Common myeloid progenitor, CD34-positive (primary cell): Measurements from ENCODE around the gene TMEM35B.
"Not testable (repeated sequence)": the region's sequence is repeated elsewhere in the genome, so short reads cannot be mapped to it uniquely, and the experiment has no call there.

Experiments
- CTCF ChIA-PET: fragments of 350-600 bp; sonication (Branson Sonifier 250); formaldehyde crosslinking; loops from one replicate; lab custom pipeline; 2021; ENCODE audit warnings: antibody characterized with exemption; lab: Charles Lee
- POLR2A ChIA-PET: fragments of 350-600 bp; sonication (Branson Sonifier 250); formaldehyde crosslinking; loops from one replicate; lab custom pipeline; 2021; ENCODE audit warnings: antibody characterized with exemption; lab: Charles Lee
- DNase-seq, 3 donors: peaks; one replicate each; pipeline versions ENCODE4 v3.0.0 to v3.0.0-alpha.2; 2013
- H3K27ac ChIP-seq, 2 experiments: 1 replicate in 1 of 2; 2 replicates in 1 of 2; pipeline ENCODE4 v1.7.0; 2013; ENCODE audit warnings: inconsistent platforms in 2 of 2, low read length in 2 of 2, mild to moderate bottlenecking in 2 of 2, low read depth in 1 of 2, moderate library complexity in 1 of 2; ENCODE audit not compliant: severe bottlenecking in 2 of 2, insufficient read depth in 1 of 2, poor library complexity in 1 of 2
- H3K27me3 ChIP-seq, 5 experiments: replicated peaks in 2 of 5; 1 replicate in 3 of 5; 2 replicates in 2 of 5; pipeline versions ENCODE4 v1.6.1 to v1.7.0; 2013; ENCODE audit warnings: low read length in 4 of 5, mild to moderate bottlenecking in 2 of 5, moderate library complexity in 2 of 5, inconsistent platforms in 1 of 5; ENCODE audit not compliant: insufficient read depth in 5 of 5, control insufficient read depth in 4 of 5
- H3K36me3 ChIP-seq, 4 experiments: 1 replicate in 2 of 4; 2 replicates in 2 of 4; pipeline versions ENCODE4 v1.6.1 to v1.7.0; 2013; ENCODE audit warnings: low read length in 3 of 4, control low read depth in 1 of 4, mild to moderate bottlenecking in 1 of 4; ENCODE audit not compliant: control insufficient read depth in 4 of 4, insufficient read depth in 4 of 4
- H3K4me1 ChIP-seq, 4 experiments: 1 replicate in 3 of 4; 2 replicates in 1 of 4; pipeline versions ENCODE4 v1.6.1 to v1.7.1; 2013; ENCODE audit warnings: low read length in 3 of 4, mild to moderate bottlenecking in 3 of 4, control low read depth in 1 of 4, inconsistent platforms in 1 of 4, moderate library complexity in 1 of 4; ENCODE audit not compliant: control insufficient read depth in 4 of 4, insufficient read depth in 4 of 4; ENCODE audit errors: control extremely low read depth in 1 of 4
- H3K4me3 ChIP-seq, 7 experiments: 1 replicate in 4 of 7; 2 replicates in 3 of 7; pipeline versions ENCODE4 v1.5.1 to v1.7.0; 2013; ENCODE audit warnings: mild to moderate bottlenecking in 7 of 7, low read length in 6 of 7, moderate library complexity in 6 of 7, inconsistent platforms in 2 of 7, low read depth in 2 of 7, control low read depth in 1 of 7; ENCODE audit not compliant: insufficient read depth in 4 of 7, control insufficient read depth in 1 of 7; ENCODE audit errors: extremely low read depth in 1 of 7
- H3K9me3 ChIP-seq, 5 experiments: 1 replicate in 4 of 5; 2 replicates in 1 of 5; pipeline versions ENCODE4 v1.6.1 to v1.7.1; 2013; ENCODE audit warnings: low read length in 4 of 5, mild to moderate bottlenecking in 2 of 5, inconsistent platforms in 1 of 5, low read depth in 1 of 5, moderate library complexity in 1 of 5; ENCODE audit not compliant: control insufficient read depth in 4 of 5, insufficient read depth in 2 of 5; ENCODE audit errors: control extremely low read depth in 1 of 5
- whole genome bisulfite sequencing: methylation state at CpG from one replicate; pipeline ENCODE4 v1.1.5; 2013; ENCODE audit not compliant: insufficient coverage; 5-methylcytosine and 5-hydroxymethylcytosine counted together

TMEM35B gene

DNA sequence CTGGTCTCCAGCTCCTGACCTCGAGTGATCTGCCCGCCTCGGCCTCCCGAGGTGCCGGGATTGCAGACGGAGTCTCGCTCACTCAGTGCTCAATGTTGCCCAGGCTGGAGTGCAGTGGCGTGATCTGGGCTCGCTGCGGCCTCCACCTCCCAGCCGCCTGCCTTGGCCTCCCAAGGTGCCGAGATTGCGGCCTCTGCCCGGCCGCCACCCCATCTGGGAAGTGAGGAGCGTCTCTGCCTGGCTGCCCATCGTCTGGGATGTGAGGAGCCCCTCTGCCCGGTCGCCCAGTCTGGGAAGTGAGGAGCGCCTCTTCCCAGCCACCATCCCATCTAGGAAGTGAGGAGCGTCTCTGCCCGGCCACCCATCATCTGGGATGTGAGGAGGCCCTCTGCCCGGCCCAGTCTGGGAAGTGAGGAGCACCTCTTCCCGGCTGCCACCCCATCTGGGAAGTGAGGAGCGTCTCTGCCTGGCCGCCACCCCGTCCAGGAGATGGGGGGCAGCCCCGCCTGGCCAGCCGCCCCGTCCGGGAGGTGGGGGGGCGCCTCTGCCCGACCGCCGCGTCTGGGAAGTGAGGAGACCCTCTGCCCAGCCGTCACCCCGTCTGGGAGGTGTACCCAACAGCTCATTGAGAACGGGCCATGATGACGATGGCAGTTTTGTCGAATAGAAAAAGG is 37.4 kb downstream of the TMEM35B start:
- H3K4me3 ChIP-seq, DNase-seq, H3K27ac ChIP-seq, H3K27me3 ChIP-seq, H3K9me3 ChIP-seq, H3K36me3 ChIP-seq, H3K4me1 ChIP-seq, POLR2A ChIA-PET, CTCF ChIA-PET: not testable (repeated sequence)
- WGBS: 93% methylated on average over 22 of the region's 41 CpGs

DNA sequence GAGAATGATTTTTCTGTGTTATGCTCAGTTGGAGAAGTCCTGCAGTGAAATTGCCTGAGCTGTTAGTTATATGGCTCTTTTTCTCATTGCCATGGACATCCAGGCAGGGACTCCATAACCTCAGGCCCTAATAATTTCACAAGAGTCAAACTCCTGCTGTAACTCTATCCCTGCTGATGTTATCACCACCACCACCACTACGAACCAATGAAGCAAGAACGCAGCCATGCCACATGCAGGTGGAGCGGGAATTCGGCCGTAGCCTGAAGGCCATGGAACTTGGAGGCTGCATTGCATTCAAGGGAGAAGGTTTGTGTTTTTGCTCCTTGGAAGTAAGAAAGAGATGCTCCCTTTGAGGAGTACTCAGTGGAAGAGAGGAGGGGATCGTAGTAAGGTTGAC is 38.9 kb downstream of the TMEM35B start:
- WGBS: no CpG with 5 or more reads among the region's 6 CpGs
- ChIA-PET POLR2A (no interaction called here), CTCF (no interaction called here)

DNA sequence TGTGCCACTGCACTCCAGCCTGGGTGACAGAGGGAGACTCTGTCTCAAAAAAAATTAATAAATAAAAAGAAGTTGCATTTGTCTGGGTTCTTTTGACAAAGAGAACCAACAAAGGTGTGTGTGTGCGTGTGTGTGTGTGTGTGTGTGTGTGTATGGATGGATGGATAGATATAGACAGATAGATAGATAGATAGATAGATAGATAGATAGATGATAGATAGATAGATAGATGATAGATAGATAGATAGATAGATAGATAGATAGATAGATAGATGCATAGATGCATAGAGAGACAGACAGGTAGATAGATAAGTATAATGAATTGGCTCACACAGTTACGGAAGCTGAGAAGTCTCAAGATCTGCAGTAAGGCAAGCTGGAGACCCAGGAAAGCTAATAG is 43.3 kb downstream of the TMEM35B start:
- H3K27me3 ChIP-seq: peaks cover 4 to 21% (median 6%) of the 10 kb centered on the region in 5 experiments
- not testable (repeated sequence) for H3K9me3 ChIP-seq, H3K27ac ChIP-seq, H3K4me1 ChIP-seq, H3K36me3 ChIP-seq, DNase-seq, H3K4me3 ChIP-seq
- POLR2A ChIA-PET: interaction anchor here (0.7 kb wide), 1 partner anchor 132 kb away, joined by 3 read pairs; no protein-coding TSS in a partner anchor
- WGBS: 100% methylated on average over 2 of the region's 2 CpGs
- CTCF ChIA-PET: interaction anchor here (0.6 kb wide), 1 partner anchor 432 kb away, joined by 3 read pairs; no protein-coding TSS in a partner anchor

More for the DNA sequence above, 38.9 kb downstream of the TMEM35B start:
- Histone ChIP-seq H3K36me3 (no peaks in the 10 kb centered on the region), H3K27ac (no peak overlapping the region), H3K27me3 (peaks cover 0 to 11% (median 2%) of the 10 kb centered on the region in 5 experiments), H3K9me3 (peaks cover 0 to 3% (median 0%) of the 10 kb centered on the region in 5 experiments), H3K4me1 (no peaks in the 10 kb centered on the region), H3K4me3 (no peak overlapping the region)
- no peak for DNase-seq
